ENCODE results near the gene SLC7A8.

DNA sequence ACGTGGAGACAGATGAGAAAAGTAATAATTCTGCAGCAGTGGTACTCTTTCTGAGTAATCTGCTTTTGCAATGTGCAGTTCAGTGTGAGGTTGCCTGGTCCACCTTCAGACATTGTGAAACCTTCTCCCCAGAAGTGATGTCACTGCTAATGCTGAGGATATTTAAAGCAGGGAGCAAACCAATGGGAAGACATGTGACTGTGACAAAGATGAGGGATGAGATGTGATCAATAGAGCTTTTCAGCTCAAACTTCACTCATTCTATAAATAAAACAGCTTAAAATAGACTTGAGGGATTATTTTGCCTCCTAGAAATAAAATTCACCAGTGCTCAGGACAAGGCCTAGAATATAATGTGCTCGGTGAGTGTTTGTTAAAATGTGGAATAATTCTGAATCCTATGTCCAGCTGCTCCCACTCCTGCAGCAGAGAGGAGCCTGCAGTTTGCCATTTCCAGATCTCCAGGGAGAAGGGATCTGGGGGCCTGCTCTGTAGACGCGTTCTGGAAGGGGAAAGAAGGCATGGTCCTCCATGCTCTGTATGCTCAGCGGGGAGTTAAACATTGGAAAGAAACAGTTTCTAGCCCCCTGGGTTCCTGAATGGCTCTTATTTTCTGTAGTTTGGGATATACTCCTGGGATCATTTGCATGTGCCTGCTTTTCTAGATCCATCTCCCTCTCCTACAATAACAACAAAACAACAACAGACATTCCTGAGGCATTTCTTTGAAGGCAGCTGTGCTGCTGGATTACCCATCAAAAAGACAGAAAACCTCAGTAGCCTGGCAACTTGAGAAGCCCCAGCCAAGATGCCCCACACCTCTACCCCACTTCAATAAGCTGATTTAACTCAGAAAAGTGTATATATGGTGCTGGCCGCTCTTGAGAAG is 8.9 kb downstream of the SLC7A8 start:
- TF ChIP-seq CTCF (IDR thresholded peaks at IDR 0.05) (no peak), POLR2A (IDR thresholded peaks at IDR 0.05) (no peak), POLR2AphosphoS5 (IDR thresholded peaks at IDR 0.05) (no peak)

Measured in suprapubic skin (tissue), 4 donors.